Neuronal stem cell (in vitro differentiated cells): ENCODE data around the gene ZNF212.

ENCODE experiments used
- DNase-seq: peaks from one replicate; pipeline ENCODE4 v3.0.0-alpha.2; 2013; ENCODE audit warnings: low spot score
- H2AFZ ChIP-seq: one replicate; pipeline ENCODE4 v1.6.1; 2013; ENCODE audit warnings: mild to moderate bottlenecking, low read length, inconsistent platforms
- H2AK5ac ChIP-seq: 2 replicates; pipeline ENCODE4 v1.6.1; 2013; ENCODE audit warnings: low read depth, mild to moderate bottlenecking, inconsistent platforms, low read length, moderate library complexity, mixed read lengths
- H2BK120ac ChIP-seq: 2 replicates; pipeline ENCODE4 v1.6.1; 2013; ENCODE audit warnings: low read depth, mild to moderate bottlenecking, inconsistent platforms, low read length, moderate library complexity, mixed read lengths
- H2BK12ac ChIP-seq: one replicate; pipeline ENCODE4 v1.6.1; 2013; ENCODE audit warnings: low read length, inconsistent platforms
- H2BK15ac ChIP-seq: 2 replicates; pipeline ENCODE4 v1.6.1; 2013; ENCODE audit warnings: mild to moderate bottlenecking, low read length, inconsistent platforms, mixed read lengths
- H2BK5ac ChIP-seq: one replicate; pipeline ENCODE4 v1.6.1; 2013; ENCODE audit warnings: inconsistent platforms, mild to moderate bottlenecking, low read length, moderate library complexity
- H3K14ac ChIP-seq: one replicate; pipeline ENCODE4 v1.6.1; 2013; ENCODE audit warnings: low read length, inconsistent platforms
- H3K18ac ChIP-seq: 2 replicates; pipeline ENCODE4 v1.6.1; 2013; ENCODE audit warnings: low read length, inconsistent platforms
- H3K23ac ChIP-seq: 2 replicates; pipeline ENCODE4 v1.6.1; 2013; ENCODE audit warnings: low read depth, mild to moderate bottlenecking, mixed read lengths, low read length, inconsistent platforms; ENCODE audit not compliant: poor library complexity
- H3K27ac ChIP-seq: replicated peaks from 3 replicates; pipeline ENCODE4 v1.5.1; 2013; ENCODE audit warnings: low read length, inconsistent platforms
- H3K27me3 ChIP-seq, 3 experiments: 2 replicates each; pipeline ENCODE4 v1.6.1; 2013; ENCODE audit warnings: low read length in 3 of 3, mild to moderate bottlenecking in 2 of 3, inconsistent platforms in 1 of 3, low read depth in 1 of 3, mixed read lengths in 1 of 3, moderate library complexity in 1 of 3; ENCODE audit not compliant: control insufficient read depth in 3 of 3, insufficient read depth in 3 of 3
- H3K36me3 ChIP-seq, 2 donors: replicated peaks in 1 of 2; 2 replicates each; pipeline ENCODE4 v1.6.1; 2013; ENCODE audit warnings: low read length in 2 of 2; ENCODE audit not compliant: control insufficient read depth in 2 of 2, insufficient read depth in 2 of 2
- H3K4ac ChIP-seq: 2 replicates; pipeline ENCODE4 v1.6.1; 2013; ENCODE audit warnings: inconsistent platforms, mild to moderate bottlenecking, low read length, moderate library complexity
- H3K4me1 ChIP-seq, 2 donors: 1 replicate in 1 of 2; 2 replicates in 1 of 2; pipeline ENCODE4 v1.6.1; 2013; ENCODE audit warnings: low read length in 2 of 2, low read depth in 1 of 2; ENCODE audit not compliant: control insufficient read depth in 2 of 2, insufficient read depth in 1 of 2
- H3K4me2 ChIP-seq: one replicate; pipeline ENCODE4 v1.6.1; 2013; ENCODE audit warnings: mild to moderate bottlenecking, low read length, inconsistent platforms; ENCODE audit not compliant: insufficient read depth, poor library complexity, severe bottlenecking
- H3K4me3 ChIP-seq, 2 donors: 2 replicates each; pipeline ENCODE4 v1.5.1; 2013; ENCODE audit warnings: low read length in 2 of 2, mild to moderate bottlenecking in 2 of 2, inconsistent platforms in 1 of 2, moderate library complexity in 1 of 2
- H3K79me1 ChIP-seq: one replicate; pipeline ENCODE4 v1.6.1; 2013; ENCODE audit warnings: low read depth, mild to moderate bottlenecking, inconsistent platforms, low read length, moderate library complexity
- H3K9ac ChIP-seq: one replicate; pipeline ENCODE4 v1.6.1; 2013; ENCODE audit warnings: mild to moderate bottlenecking, low read depth, low read length, inconsistent platforms; ENCODE audit not compliant: poor library complexity
- H3K9me3 ChIP-seq, 2 donors: replicated peaks in 1 of 2; 2 replicates each; pipeline versions ENCODE3 to v1.6.1; 2013; ENCODE audit warnings: low read length in 2 of 2, mild to moderate bottlenecking in 2 of 2, inconsistent platforms in 1 of 2, low read depth in 1 of 2, mixed read lengths in 1 of 2, moderate library complexity in 1 of 2; ENCODE audit not compliant: control insufficient read depth in 2 of 2, insufficient read depth in 1 of 2
- H4K8ac ChIP-seq: one replicate; pipeline ENCODE4 v1.6.1; 2013; ENCODE audit warnings: low read depth, mild to moderate bottlenecking, inconsistent platforms, low read length, moderate library complexity
- H4K91ac ChIP-seq: one replicate; pipeline ENCODE4 v1.6.1; 2013; ENCODE audit warnings: low read length, low read depth, mild to moderate bottlenecking, inconsistent platforms; ENCODE audit not compliant: poor library complexity
- WGBS, 2 donors: extraction: QIAGEN DNeasy Blood & Tissue Kit; methylation state at CpG; one replicate each; pipeline ENCODE4 v1.1.7; 2013; ENCODE audit warnings: missing lambda C conversion rate in 2 of 2, mixed read lengths in 1 of 2; ENCODE audit not compliant: insufficient read length in 2 of 2, insufficient replicate concordance in 1 of 2; ENCODE audit errors: extremely low coverage in 2 of 2; 5-methylcytosine and 5-hydroxymethylcytosine counted together

The ZNF212 gene

GRCh38 chr7:149287622-149288021 is 48.2 kb downstream of the ZNF212 start:
- WGBS, 2 donors: no CpG with 5 or more reads among the region's 10 CpGs

DNA sequence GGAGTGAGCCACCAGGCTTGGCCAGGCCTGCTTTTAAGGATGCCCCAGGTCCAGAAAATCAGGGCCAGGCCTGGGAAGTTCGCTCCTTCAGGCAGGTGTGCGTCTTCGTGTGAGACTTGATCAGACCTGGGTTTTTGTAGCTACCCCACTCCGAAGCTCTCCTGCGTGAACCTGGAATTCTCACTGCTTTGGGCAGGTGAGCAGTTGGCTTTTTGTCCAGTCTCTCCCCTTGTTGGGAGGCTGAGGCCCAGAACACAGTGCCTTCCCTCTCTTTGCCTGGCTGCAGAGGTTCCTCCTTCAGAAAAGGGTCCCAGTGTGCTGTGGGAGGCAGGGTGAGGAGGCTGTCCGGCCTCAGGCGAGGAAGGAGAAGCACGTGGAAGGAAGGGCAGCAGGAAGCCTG is 49.8 kb downstream of the ZNF212 start:
- peaks cover 0 to 2% of the 10 kb centered on the region in 2 donors for H3K36me3 ChIP-seq
- no peak overlapping the region for H3K23ac ChIP-seq
- no peak overlapping the region for H3K14ac ChIP-seq
- H3K4me1 ChIP-seq: peaks cover 0 to 1% of the 10 kb centered on the region in 2 donors
- H2BK120ac ChIP-seq: no peak overlapping the region
- H3K79me1 ChIP-seq: no peaks in the 10 kb centered on the region
- no peak overlapping the region for H3K4ac ChIP-seq
- H2AK5ac ChIP-seq: no peak overlapping the region
- H3K27me3 ChIP-seq: no peaks in the 10 kb centered on the region
- H3K4me3 ChIP-seq: peak overlapping the region in 1 of 2 donors; percentile 1
- no peak overlapping the region for H4K8ac ChIP-seq
- WGBS, 2 donors: no CpG with 5 or more reads among the region's 8 CpGs
- H2BK15ac ChIP-seq: no peak overlapping the region
- no peak overlapping the region for H2AFZ ChIP-seq
- H3K18ac ChIP-seq: no peak overlapping the region
- H2BK5ac ChIP-seq: peak overlapping the region; percentile 58
- H4K91ac ChIP-seq: no peak overlapping the region
- H3K27ac ChIP-seq: no peak overlapping the region
- H2BK12ac ChIP-seq: no peak overlapping the region
- DNase-seq: no peak
- H3K4me2 ChIP-seq: no peak overlapping the region
- no peak overlapping the region for H3K9ac ChIP-seq
- no peaks in the 10 kb centered on the region for H3K9me3 ChIP-seq

More at GRCh38 chr7:149287622-149288021, 48.2 kb downstream of the ZNF212 start:
- H3K9ac ChIP-seq: no peak overlapping the region
- H3K27ac ChIP-seq: no peak overlapping the region
- H3K79me1 ChIP-seq: no peaks in the 10 kb centered on the region
- H2BK12ac ChIP-seq: no peak overlapping the region
- H4K8ac ChIP-seq: no peak overlapping the region
- no peaks in the 10 kb centered on the region for H3K27me3 ChIP-seq
- no peak overlapping the region for H2AFZ ChIP-seq
- no peak overlapping the region for H2BK120ac ChIP-seq
- no peak overlapping the region for H3K18ac ChIP-seq
- no peaks in the 10 kb centered on the region for H3K9me3 ChIP-seq
- no peak overlapping the region for H3K4ac ChIP-seq
- DNase-seq: no peak
- no peak overlapping the region for H2BK5ac ChIP-seq
- peak overlapping the region; percentile 25 for H3K23ac ChIP-seq
- H2BK15ac ChIP-seq: no peak overlapping the region
- no peak overlapping the region for H3K14ac ChIP-seq
- peaks cover 0 to 2% of the 10 kb centered on the region in 2 donors for H3K36me3 ChIP-seq
- H2AK5ac ChIP-seq: no peak overlapping the region
- H3K4me1 ChIP-seq: peaks cover 0 to 1% of the 10 kb centered on the region in 2 donors
- H3K4me2 ChIP-seq: no peak overlapping the region
- H4K91ac ChIP-seq: no peak overlapping the region
- H3K4me3 ChIP-seq: no peak overlapping the region

GRCh38 chr7:149289856-149290255 is 50.4 kb downstream of the ZNF212 start:
- no peak overlapping the region for H3K14ac ChIP-seq
- H3K4me3 ChIP-seq: peak overlapping the region in 1 of 2 donors; percentile 1
- H3K27me3 ChIP-seq: no peaks in the 10 kb centered on the region
- no peaks in the 10 kb centered on the region for H3K9me3 ChIP-seq
- WGBS, 2 donors: no CpG with 5 or more reads among the region's 4 CpGs
- no peak overlapping the region for H2AK5ac ChIP-seq
- no peak overlapping the region for H4K8ac ChIP-seq
- H3K79me1 ChIP-seq: no peaks in the 10 kb centered on the region
- peaks cover 0 to 1% of the 10 kb centered on the region in 2 donors for H3K4me1 ChIP-seq
- DNase-seq: no peak
- peak overlapping the region; percentile 8 for H3K23ac ChIP-seq
- peak overlapping the region; percentile 65 for H3K9ac ChIP-seq
- no peak overlapping the region for H2AFZ ChIP-seq
- H3K18ac ChIP-seq: no peak overlapping the region
- H3K4me2 ChIP-seq: no peak overlapping the region
- H2BK120ac ChIP-seq: no peak overlapping the region
- peaks cover 0 to 3% of the 10 kb centered on the region in 2 donors for H3K36me3 ChIP-seq
- H2BK5ac ChIP-seq: peak overlapping the region; percentile 58
- no peak overlapping the region for H3K4ac ChIP-seq
- H2BK12ac ChIP-seq: no peak overlapping the region
- no peak overlapping the region for H2BK15ac ChIP-seq
- H3K27ac ChIP-seq: no peak overlapping the region
- no peak overlapping the region for H4K91ac ChIP-seq

- Histone ChIP-seq H3K9ac (peak overlapping the region; percentile 35), H4K8ac (no peak overlapping the region), H3K23ac (peak overlapping the region; percentile 82), H3K18ac (peak overlapping the region; percentile 27), H3K36me3 (peaks cover 0 to 4% of the 10 kb centered on the region in 2 donors), H3K79me1 (no peaks in the 10 kb centered on the region), H3K4me1 (no peaks in the 10 kb centered on the region), H2BK5ac (no peak overlapping the region), H3K9me3 (no peaks in the 10 kb centered on the region), H2BK12ac (no peak overlapping the region), H3K27ac (no peak overlapping the region), H3K27me3 (no peaks in the 10 kb centered on the region), H4K91ac (no peak overlapping the region), H3K14ac (no peak overlapping the region), H3K4ac (peak overlapping the region; percentile 31), H2BK120ac (no peak overlapping the region), H2AFZ (no peak overlapping the region), H3K4me3 (no peak overlapping the region), H2BK15ac (no peak overlapping the region), H3K4me2 (no peak overlapping the region), H2AK5ac (no peak overlapping the region)
- WGBS, 2 donors: no CpG with 5 or more reads among the region's 13 CpGs
- DNase-seq: no peak
Measured at GRCh38 chr7:149291036-149291780, 51.8 kb downstream of the ZNF212 start.
